Measurements from ENCODE around the gene RAG2.

The RAG2 gene

GRCh38 chr11:36628765-36629244 is 30.8 kb upstream of the RAG2 start (continued):
- no peak for TF ChIP-seq REPIN1 (tag by site-specific recombination; IDR thresholded peaks at IDR 0.05; ENCODE audit: low read depth)
- peak; percentile 67 for TF ChIP-seq ZNF596 (tag by site-specific recombination; IDR thresholded peaks at IDR 0.05)
- TF ChIP-seq IKZF3 (tag by site-specific recombination; IDR thresholded peaks at IDR 0.05) = no peak
- TF ChIP-seq ZIC2 (tag by site-specific recombination; IDR thresholded peaks at IDR 0.05) = peak; percentile 75
- TF ChIP-seq ZNF37A (tag by site-specific recombination; IDR thresholded peaks at IDR 0.05) = no peak
- TF ChIP-seq ZNF580 (tag by site-specific recombination; IDR thresholded peaks at IDR 0.05) = 0 out of 2 replicates have a peak, but pooled peaks have one; percentile 41
- peak; percentile 47; the same call in 1 of the 2 replicates for TF ChIP-seq ZBTB8A (tag by site-specific recombination; IDR thresholded peaks at IDR 0.05)
- peak; percentile 91 for TF ChIP-seq PRDM6 (tag by site-specific recombination; IDR thresholded peaks at IDR 0.05)
- TF ChIP-seq HIC1 (tag by site-specific recombination; IDR thresholded peaks at IDR 0.05) = 0 out of 2 replicates have a peak, but pooled peaks have one; percentile 19
- peak; percentile 52; the same call in 1 of the 2 replicates for TF ChIP-seq PRDM4 (tag by site-specific recombination; IDR thresholded peaks at IDR 0.05)
- TF ChIP-seq ZNF16 (tag by site-specific recombination; IDR thresholded peaks at IDR 0.05; ENCODE audit: low read depth) = no peak
- peak; percentile 61; the same call in 1 of the 2 replicates for TF ChIP-seq OSR2 (tag by site-specific recombination; IDR thresholded peaks at IDR 0.05)
- no peak for TF ChIP-seq ZNF2 (tag by site-specific recombination; IDR thresholded peaks at IDR 0.05)
- TF ChIP-seq ZNF280D (tag by site-specific recombination; IDR thresholded peaks at IDR 0.05) = no peak
- peak; percentile 71 for TF ChIP-seq TRIM28 (IDR thresholded peaks at IDR 0.05; ENCODE audit: borderline replicate concordance, low read length)

- H3K36me3 ChIP-seq (ENCODE audit: control insufficient read depth in 2 of 2, insufficient read depth in 1 of 2, low read length in 2 of 2) = no peaks in the 10 kb centered on the region
- H3K4me3 ChIP-seq (ENCODE audit: low read depth, low read length) = no peak overlapping the region
- ChIA-PET CTCF (interaction anchor here (0.6 to 1.9 kb wide), 4 partner anchors 44 to 445 kb away, joined by 3 to 10 read pairs (median 7); no protein-coding TSS in a partner anchor), POLR2A (no interaction called here)
- H3K9me3 ChIP-seq (ENCODE audit: control insufficient read depth, insufficient read depth, low read depth, low read length) = no peaks in the 10 kb centered on the region
- 0 out of 2 replicates have a peak, but pooled peaks cover 2% of the 10 kb centered on the region for H3K4me1 ChIP-seq (ENCODE audit: control insufficient read depth, insufficient read depth, low read length)
- H3K27ac ChIP-seq (ENCODE audit: extremely low read depth, low read depth, low read length) = no peak overlapping the region
- TF ChIP-seq SCRT2 (tag by site-specific recombination; IDR thresholded peaks at IDR 0.05) (peak; percentile 61; the same call in 1 of the 2 replicates), ZNF311 (tag by site-specific recombination; IDR thresholded peaks at IDR 0.05; ENCODE audit: borderline replicate concordance) (no peak), ZNF791 (tag by site-specific recombination; IDR thresholded peaks at IDR 0.05) (no peak), ZNF654 (tag by site-specific recombination; IDR thresholded peaks at IDR 0.05; ENCODE audit: low read depth) (no peak), ZNF600 (tag by site-specific recombination; IDR thresholded peaks at IDR 0.05) (no peak), ZNF404 (tag by site-specific recombination; IDR thresholded peaks at IDR 0.05) (no peak), ZXDB (tag by site-specific recombination; IDR thresholded peaks at IDR 0.05) (no peak), ZSCAN5A (tag by site-specific recombination; IDR thresholded peaks at IDR 0.05) (no peak), ZNF560 (tag by site-specific recombination; IDR thresholded peaks at IDR 0.05; ENCODE audit: borderline replicate concordance) (no peak), ZNF488 (tag by site-specific recombination; IDR thresholded peaks at IDR 0.05) (no peak)
These were observed 30.1 kb upstream of the RAG2 start for GRCh38 chr11:36628141-36628540.
